ENCODE measurements around the gene NPFFR1.

NPFFR1 gene

DNA sequence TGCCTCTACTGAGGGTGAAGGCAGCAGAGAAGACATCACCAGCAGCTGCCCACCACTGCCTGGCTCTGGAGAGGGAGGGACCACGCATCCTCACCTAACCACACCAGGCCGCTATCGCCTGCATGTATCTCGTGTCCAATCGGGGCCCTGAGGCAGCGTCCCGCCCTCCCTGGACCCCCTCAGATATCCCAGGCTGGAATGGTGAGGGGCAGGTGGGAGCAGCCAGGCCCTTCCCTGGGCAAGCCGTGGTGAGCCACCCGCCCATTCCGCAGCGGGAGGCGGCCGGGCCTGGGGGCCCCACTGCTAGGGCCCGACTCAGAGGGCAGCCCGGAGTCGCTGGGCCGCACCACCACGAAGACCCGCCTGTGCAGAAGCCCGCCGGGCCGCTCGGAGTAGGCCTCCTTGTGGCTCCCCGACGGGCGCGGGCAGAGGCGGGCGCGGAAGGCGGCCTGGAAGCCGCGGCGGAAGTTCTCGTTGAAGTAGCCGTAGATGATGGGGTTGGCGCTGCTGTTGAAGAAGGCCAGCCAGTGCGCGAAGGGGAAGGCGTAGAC is 29.0 kb downstream of the NPFFR1 start:
- CTCF ChIA-PET, result no interaction called here
- Histone ChIP-seq H3K27ac (ENCODE audit: extremely low read depth, low read depth, low read length) (no peak overlapping the region), H3K9me3 (ENCODE audit: control insufficient read depth, insufficient read depth, low read depth, low read length) (no peaks in the 10 kb centered on the region), H3K4me3 (ENCODE audit: low read depth, low read length) (no peak overlapping the region), H3K36me3 (ENCODE audit: control insufficient read depth in 2 of 2, insufficient read depth in 1 of 2, low read length in 2 of 2) (no peaks in the 10 kb centered on the region), H3K4me1 (ENCODE audit: control insufficient read depth, insufficient read depth, low read length) (no peaks in the 10 kb centered on the region)
- POLR2A ChIA-PET, result no interaction called here
- no peak for TF ChIP-seq KLF8 (tag by site-specific recombination; IDR thresholded peaks at IDR 0.05)
- TF ChIP-seq OSR2 (tag by site-specific recombination; IDR thresholded peaks at IDR 0.05), result no peak
- TF ChIP-seq ZSCAN30 (tag by site-specific recombination; IDR thresholded peaks at IDR 0.05), result no peak
- no peak for TF ChIP-seq SP3 (tag by site-specific recombination; IDR thresholded peaks at IDR 0.05)
- TF ChIP-seq, protein P1, sequence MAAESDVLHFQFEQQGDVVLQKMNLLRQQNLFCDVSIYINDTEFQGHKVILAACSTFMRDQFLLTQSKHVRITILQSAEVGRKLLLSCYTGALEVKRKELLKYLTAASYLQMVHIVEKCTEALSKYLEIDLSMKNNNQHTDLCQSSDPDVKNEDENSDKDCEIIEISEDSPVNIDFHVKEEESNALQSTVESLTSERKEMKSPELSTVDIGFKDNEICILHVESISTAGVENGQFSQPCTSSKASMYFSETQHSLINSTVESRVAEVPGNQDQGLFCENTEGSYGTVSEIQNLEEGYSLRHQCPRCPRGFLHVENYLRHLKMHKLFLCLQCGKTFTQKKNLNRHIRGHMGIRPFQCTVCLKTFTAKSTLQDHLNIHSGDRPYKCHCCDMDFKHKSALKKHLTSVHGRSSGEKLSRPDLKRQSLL (tag by site-specific recombination; IDR thresholded peaks at IDR 0.05), result no peak
- no peak for TF ChIP-seq ZNF776 (tag by site-specific recombination; IDR thresholded peaks at IDR 0.05; ENCODE audit: borderline replicate concordance)
- no peak for TF ChIP-seq INSM2 (tag by site-specific recombination; IDR thresholded peaks at IDR 0.05)
- no peak for TF ChIP-seq ZNF621 (tag by site-specific recombination; IDR thresholded peaks at IDR 0.05)
- TF ChIP-seq ZNF324 (tag by site-specific recombination; IDR thresholded peaks at IDR 0.05), result no peak
- no peak for TF ChIP-seq CTCF (tag by site-specific recombination; IDR thresholded peaks at IDR 0.05)
- no peak for TF ChIP-seq SP2 (tag by site-specific recombination; IDR thresholded peaks at IDR 0.05)
- TF ChIP-seq ZNF48 (tag by site-specific recombination; IDR thresholded peaks at IDR 0.05), result no peak
- TF ChIP-seq ZNF701 (tag by site-specific recombination; IDR thresholded peaks at IDR 0.05), result no peak

DNA sequence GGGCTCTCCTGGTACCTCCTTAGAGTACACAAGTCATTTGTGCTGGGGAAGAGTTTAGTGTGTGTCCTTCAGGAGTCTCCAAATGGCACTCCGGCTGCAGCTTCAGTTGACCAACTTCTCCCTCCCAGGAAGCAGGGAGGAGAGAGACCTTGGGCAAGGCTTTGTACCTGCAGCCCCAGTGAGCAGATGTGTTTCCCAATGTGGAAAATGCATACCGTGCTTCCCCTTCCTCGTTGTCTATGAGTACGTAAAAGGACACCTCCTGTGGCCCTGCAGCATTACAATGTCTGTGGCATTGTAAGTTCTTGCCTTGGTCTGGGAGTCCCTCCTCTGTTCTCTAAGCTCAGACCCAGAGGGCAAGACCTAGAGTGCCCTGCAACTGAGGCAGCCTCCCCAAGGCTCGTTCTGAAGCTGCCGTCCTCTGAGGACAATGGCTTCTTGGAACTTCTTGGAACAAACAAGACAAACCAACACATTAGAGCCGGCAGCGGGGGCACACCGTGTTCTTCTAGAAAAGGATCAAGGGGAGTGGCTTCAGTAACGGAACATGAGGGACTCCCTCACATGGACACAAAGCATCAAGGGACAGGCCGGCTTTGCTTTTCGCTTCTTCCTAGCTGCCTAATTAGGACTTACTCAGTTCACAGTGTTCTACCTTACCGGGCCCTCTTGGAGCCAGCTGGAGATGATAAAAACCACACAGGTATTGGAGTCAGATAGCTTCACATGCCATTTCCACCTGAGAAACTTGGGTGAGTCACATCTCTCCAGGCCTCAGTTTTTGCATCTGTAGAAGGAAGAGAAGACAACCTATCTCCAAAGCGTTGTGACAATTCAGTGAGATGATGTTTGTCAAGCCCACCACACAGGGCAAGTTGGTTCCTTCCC is 29.7 kb downstream of the NPFFR1 start:
- H3K9me3 ChIP-seq (ENCODE audit: control insufficient read depth, insufficient read depth, low read depth, low read length), result no peaks in the 10 kb centered on the region
- no peak overlapping the region for H3K4me3 ChIP-seq (ENCODE audit: low read depth, low read length)
- CTCF ChIA-PET, result no interaction called here
- H3K36me3 ChIP-seq (ENCODE audit: control insufficient read depth in 2 of 2, insufficient read depth in 1 of 2, low read length in 2 of 2), result no peaks in the 10 kb centered on the region
- TF ChIP-seq, protein P2, sequence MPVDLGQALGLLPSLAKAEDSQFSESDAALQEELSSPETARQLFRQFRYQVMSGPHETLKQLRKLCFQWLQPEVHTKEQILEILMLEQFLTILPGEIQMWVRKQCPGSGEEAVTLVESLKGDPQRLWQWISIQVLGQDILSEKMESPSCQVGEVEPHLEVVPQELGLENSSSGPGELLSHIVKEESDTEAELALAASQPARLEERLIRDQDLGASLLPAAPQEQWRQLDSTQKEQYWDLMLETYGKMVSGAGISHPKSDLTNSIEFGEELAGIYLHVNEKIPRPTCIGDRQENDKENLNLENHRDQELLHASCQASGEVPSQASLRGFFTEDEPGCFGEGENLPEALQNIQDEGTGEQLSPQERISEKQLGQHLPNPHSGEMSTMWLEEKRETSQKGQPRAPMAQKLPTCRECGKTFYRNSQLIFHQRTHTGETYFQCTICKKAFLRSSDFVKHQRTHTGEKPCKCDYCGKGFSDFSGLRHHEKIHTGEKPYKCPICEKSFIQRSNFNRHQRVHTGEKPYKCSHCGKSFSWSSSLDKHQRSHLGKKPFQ (tag by site-specific recombination; IDR thresholded peaks at IDR 0.05), result no peak
- TF ChIP-seq ZNF394 (tag by site-specific recombination; IDR thresholded peaks at IDR 0.05; ENCODE audit: borderline replicate concordance) (no peak), ZNF639 (tag by site-specific recombination; IDR thresholded peaks at IDR 0.05) (no peak), ZNF324 (tag by site-specific recombination; IDR thresholded peaks at IDR 0.05) (no peak), ZNF624 (tag by site-specific recombination; IDR thresholded peaks at IDR 0.05) (no peak)
- no peak overlapping the region for H3K27ac ChIP-seq (ENCODE audit: extremely low read depth, low read depth, low read length)
- POLR2A ChIA-PET, result no interaction called here
- H3K4me1 ChIP-seq (ENCODE audit: control insufficient read depth, insufficient read depth, low read length), result no peaks in the 10 kb centered on the region

Measured in HEK293 (cell line).